ENCODE data around the gene HSPA12B.

The HSPA12B gene

DNA sequence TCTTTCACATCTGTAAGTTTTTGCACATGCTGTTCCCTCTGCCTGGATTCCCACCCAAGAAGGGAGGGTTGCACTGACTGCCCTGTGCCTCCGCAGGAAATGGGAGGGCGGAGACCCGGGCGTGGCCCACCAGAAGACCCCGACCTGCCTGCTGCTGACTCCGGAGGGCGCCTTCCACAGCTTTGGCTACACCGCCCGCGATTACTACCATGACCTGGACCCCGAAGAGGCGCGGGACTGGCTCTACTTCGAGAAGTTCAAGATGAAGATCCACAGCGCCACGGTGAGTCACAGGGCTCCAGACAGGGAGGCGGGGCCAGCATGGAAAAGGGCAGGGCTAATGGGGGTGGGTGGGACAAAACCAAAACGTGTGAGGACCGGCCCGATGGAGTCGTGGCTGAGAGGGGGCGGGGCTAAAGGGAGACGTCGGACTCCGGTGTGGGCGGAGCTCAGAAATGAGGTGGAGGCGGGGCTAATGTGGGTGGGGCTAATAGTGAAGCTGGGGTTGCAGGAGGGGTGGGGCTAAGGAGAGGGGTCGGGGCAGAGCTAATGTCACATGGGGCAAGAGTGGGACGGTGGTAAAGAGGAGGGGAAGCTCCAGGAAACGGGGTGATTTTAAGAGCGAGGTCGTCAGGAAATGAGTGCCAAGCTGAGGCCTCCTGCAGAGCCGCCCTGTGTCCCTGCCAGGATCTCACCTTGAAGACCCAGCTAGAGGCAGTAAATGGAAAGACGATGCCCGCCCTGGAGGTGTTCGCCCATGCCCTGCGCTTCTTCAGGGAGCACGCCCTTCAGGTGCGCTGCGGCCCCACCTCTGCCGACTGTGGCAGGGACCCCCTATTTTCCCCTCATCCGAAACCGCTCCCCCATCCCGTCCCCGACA lies 12.6 kb downstream of the HSPA12B start:
- DNase-seq = peak in 5 of 58 donors; percentile 17 to 78 (median 36)

GRCh38 chr20:3745686-3746173 lies 13.2 kb downstream of the HSPA12B start:
- DNase-seq = no peak

- DNase-seq = no peak
Measured at GRCh38 chr20:3747471-3747870, 15.0 kb downstream of the HSPA12B start.

- DNase-seq = no peak
Measured at GRCh38 chr20:3748073-3748472, 15.6 kb downstream of the HSPA12B start.

DNA sequence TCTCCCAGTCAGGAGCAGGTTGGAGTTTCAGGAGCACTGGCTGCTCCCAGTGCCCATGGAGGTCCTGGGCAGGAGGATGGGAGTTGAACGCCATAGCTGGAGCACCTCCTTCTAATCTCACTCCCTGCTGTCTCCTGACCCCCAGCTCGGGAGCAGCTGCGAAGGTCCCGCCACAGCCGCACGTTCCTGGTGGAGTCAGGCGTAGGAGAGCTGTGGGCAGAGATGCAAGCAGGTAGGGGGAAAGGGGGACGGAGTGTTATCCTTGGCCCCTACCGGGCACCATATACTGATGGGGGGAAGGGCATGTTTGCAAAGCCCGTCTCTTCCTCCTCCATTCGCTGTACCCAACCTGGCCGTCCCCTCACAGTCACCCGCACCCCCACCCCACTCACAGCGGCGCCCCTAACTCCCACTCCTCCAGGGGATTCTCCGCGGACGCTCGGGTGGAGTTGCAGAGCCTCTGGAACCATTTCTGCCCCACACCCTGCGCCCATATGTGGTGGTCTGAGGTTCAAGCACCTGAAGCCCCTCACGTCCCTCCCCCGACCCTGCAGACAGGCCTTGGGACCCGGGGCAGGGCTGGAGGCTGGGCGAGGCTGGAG lies 16.7 kb downstream of the HSPA12B start:
- no peak for DNase-seq

DNA sequence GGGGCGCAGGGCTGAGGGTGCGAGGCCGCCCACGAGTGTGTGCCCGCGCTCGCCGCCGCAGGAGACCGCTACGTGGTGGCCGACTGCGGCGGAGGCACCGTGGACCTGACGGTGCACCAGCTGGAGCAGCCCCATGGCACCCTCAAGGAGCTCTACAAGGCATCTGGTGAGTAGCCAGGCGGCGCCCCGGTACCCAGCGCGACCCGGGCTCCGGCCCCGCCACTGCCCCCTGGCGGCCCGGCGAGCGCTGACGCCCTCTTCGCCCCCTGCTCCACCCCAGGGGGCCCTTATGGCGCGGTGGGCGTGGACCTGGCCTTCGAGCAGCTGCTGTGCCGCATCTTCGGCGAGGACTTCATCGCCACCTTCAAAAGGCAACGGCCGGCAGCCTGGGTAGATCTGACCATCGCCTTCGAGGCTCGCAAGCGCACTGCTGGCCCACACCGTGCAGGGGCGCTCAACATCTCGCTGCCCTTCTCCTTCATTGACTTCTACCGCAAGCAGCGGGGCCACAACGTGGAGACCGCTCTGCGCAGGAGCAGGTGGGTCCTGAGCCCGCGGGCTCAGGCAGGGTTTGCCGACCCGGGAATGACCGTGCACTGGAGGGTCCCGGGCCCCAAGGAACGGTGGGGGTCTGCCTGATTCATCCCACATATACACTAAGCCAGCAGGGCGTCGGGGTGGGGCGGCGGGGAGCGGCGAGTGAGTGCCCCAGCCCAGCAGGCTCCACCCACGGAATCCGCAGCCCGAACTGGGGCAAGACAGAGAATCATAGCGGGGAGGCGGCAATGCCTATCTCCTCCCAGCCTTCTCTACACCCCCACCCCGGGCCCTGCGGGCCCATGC lies 17.4 kb downstream of the HSPA12B start:
- peak in 7 of 58 donors; percentile 17 to 33 (median 25) for DNase-seq

- no peak for DNase-seq
Measured at GRCh38 chr20:3751305-3751674, 18.8 kb downstream of the HSPA12B start.

GRCh38 chr20:3751675-3752385 lies 19.3 kb downstream of the HSPA12B start:
- DNase-seq = peak in 8 of 58 donors; percentile 9 to 45 (median 22)

DNA sequence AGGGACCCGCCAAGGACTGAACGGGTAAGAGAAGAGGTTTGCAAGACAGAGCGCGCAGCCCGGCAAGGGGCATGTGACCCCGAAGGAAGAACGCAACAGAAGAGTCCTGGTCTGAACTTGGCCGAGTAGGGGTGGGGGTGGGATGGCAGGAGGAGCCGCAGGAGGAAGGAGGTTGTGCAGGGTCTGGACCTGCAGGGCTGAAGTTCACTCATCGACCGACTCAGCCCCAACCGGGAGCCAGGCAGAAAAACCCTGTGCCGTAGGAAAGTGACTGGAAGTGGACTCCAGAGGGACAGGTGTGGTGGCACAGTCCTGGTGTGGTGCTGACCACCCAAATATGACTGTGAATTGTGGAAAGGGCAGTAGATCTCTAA lies 19.9 kb downstream of the HSPA12B start:
- DNase-seq = no peak

DNA sequence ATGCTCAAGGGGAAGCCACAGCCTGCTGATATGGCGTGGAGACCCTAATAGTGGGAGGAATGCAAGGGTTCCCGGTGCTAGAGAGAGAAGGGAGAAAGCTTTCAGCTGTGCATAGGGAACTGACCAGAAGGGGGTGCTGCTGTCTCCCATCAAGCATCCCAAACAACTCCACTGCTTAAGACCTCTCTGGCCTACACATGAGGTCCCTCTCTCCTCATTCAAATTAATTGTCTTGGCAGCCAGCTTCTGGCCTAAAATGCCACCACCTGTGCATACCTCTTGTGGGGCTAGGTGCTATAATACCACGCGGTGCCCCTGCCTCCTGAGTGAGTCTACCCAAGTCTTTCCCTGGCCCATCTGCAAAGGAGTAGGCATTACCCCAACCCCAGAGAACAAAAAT lies 20.6 kb downstream of the HSPA12B start:
- peak in 36 of 58 donors; percentile 8 to 65 (median 30) for DNase-seq

- peak in 1 of 58 donors; percentile 16 for DNase-seq
Measured at GRCh38 chr20:3753501-3754275, 21.2 kb downstream of the HSPA12B start.

- DNase-seq = no peak
Measured at GRCh38 chr20:3754276-3754630, 21.8 kb downstream of the HSPA12B start.

DNA sequence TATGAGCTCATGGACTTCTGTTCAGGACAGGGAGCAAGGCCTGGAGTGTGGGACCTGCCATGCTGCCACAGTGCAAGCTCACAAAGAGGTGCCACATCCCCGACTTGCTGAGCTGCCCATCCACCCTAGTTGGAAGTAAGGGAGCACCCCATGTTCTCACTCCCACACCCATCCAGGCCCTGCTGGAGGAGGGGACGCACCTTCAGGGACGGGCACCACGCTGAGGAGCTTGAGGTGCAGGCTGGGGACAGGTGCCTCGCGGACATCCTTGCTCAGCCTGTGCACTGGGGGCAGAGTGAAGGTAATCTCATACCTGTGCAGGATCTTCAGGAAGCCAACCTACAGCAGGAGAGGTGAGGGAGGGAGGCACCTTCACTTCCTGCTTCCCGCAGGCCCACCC lies 22.8 kb downstream of the HSPA12B start:
- no peak for DNase-seq

DNA sequence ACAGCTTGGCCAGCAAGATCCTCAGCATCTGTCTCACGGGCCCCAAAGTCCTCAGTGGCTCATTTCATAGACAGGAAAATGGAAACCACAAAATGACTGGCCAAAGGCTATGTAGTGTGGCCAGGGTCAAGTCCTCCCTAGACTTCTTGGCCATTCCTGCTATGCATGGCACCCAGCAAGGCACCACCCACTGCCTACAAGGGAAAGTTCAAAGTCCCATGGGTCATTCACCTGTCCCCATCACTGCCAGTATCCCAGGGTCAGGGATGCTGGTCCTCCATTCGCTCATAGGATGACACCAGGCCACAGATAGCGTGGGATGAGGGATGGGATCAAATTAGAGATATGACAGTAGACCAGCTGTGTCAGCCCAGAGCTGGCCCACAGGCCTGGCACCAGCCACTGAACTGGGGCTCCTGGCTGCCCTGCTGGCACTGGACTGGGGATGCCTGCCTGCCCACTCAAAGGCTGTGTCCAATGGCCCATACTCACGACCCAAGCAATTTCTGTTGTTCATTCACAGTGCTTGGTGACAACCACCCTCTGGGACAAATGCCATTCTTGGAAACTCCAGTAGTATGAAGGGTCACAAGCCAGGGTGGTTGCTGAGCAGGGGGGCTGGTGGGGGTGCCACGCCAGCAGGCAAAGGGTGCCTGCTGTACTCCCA lies 23.5 kb downstream of the HSPA12B start:
- peak in 4 of 58 donors; percentile 20 to 60 (median 28) for DNase-seq

- DNase-seq = no peak
Measured at GRCh38 chr20:3757268-3757667, 24.8 kb downstream of the HSPA12B start.

- DNase-seq = no peak
Measured at GRCh38 chr20:3758566-3758965, 26.1 kb downstream of the HSPA12B start.

- no peak for DNase-seq
Measured at GRCh38 chr20:3759316-3759823, 26.9 kb downstream of the HSPA12B start.

DNA sequence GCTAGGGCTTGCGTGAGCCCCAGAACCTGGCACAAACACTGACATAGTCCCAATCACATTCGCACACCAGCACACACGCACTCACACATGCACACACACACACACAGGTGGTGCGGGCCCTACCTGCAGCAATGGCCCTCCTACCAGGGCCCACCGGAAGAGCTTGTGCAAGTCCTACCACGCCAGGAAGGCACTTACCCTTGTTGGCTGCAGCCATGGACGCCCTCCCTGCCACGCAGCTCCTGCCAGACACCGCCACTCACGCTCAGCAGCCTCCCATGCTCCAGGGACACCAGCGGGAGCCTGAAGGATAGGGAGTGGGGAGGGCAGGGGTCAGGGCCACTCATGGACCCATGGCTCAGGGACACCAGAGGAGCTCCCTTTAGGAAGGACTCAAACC lies 27.4 kb downstream of the HSPA12B start:
- DNase-seq = no peak

DNA sequence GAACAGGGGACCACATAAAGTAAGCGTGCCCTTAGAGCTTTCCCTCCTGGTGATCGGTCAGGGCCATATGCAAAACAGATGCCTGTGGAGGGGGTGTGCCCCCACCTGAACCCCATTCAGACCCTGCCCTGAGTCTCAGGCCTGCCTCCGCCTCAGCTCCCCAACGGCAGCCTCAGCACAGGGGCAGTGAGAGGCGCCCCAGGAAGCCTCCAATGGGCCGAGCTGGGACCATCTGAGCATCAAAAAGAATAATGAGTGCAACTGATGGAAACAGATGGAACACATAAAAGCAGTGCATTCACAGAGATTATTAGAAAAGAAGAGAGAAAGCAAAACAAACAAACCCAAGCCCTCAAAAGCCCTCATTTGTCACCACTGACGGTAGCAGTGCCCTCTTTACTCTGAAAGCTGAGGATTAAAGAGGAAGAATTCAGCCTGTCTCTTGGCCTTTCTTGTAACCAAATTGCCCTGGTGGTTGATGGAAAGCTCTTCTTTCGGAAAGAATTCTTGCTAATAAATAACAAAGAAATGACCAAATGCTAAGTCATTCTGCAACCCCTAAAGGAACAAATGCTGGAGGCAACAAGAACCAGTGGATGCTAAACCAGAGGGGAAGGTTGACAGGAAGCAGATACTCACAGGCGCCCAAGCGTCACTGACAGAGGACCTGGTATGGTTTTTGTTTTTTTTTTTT lies 28.3 kb downstream of the HSPA12B start:
- no peak for DNase-seq

Measured in anterior cingulate cortex (tissue), 58 donors.